Left lung (tissue), 10 donors: ENCODE results near the gene MAN1C1. TPM values are rescaled to one million over a fixed set of nuclear protein-coding genes. Genes with fewer than 3 reads are reported as not detected.
"Not testable (repeated sequence)": the region's sequence is repeated elsewhere in the genome, so short reads cannot be mapped to it uniquely, and the experiment has no call there.

ENCODE experiments used
- ATAC-seq: fragments of 200-7000 bp; cut with Tn5 transposase; one replicate; pipeline ENCODE4 v1.9.1; 2020; ENCODE audit warnings: moderate library complexity
- DNase-seq, 4 donors: peaks; one replicate each; pipeline ENCODE4 v3.0.0-alpha.2; 2013 to 2020
- H3K27ac ChIP-seq, 2 donors: fragments of 200-600 bp; sonication (generic) in 1 of 2; one replicate each; pipeline versions ENCODE4 v1.5.0 to v1.8.0; 2020 to 2021
- H3K27me3 ChIP-seq, 2 donors: fragments of 200-600 bp; sonication (generic) in 1 of 2; one replicate each; pipeline versions ENCODE4 v1.5.0 to v1.8.0; 2020 to 2021
- H3K36me3 ChIP-seq, 2 donors: fragments of 200-600 bp; sonication (generic) in 1 of 2; one replicate each; pipeline versions ENCODE4 v1.5.0 to v1.8.0; 2020 to 2021
- H3K4me1 ChIP-seq, 2 donors: fragments of 200-600 bp; one replicate each; pipeline ENCODE4 v1.8.0; 2021
- H3K4me3 ChIP-seq, 2 donors: fragments of 200-600 bp; sonication (generic) in 1 of 2; one replicate each; pipeline versions ENCODE4 v1.5.0 to v1.8.0; 2020 to 2021; ENCODE audit warnings: mild to moderate bottlenecking in 1 of 2
- H3K9me3 ChIP-seq, 2 donors: fragments of 200-600 bp; sonication (generic) in 1 of 2; one replicate each; pipeline versions ENCODE4 v1.5.0 to v1.8.0; 2020 to 2021
- CTCF ChIP-seq, 2 donors: fragments of 200-600 bp; sonication (generic) in 1 of 2; IDR thresholded peaks; one replicate each; pipeline versions ENCODE4 v1.5.0 to v1.8.0; 2021; ENCODE audit warnings: antibody characterized with exemption in 2 of 2
- intact Hi-C, 2 donors: fragments of 100-400 bp; cut with DNase I; formaldehyde crosslinking; loops; one replicate each; pipeline versions ENCODE4 v1.11.2 to v1.14.2; 2022
- polyA plus RNA-seq, 6 donors: library from polyadenylated mRNA; unstranded; fragments of 120-200 nt; gene quantifications; one replicate each; pipeline ENCODE4 v1.2.1, GENCODE V29; 2013; ENCODE audit not compliant: insufficient read length in 6 of 6
- total RNA-seq, 2 donors: library from RNA; stranded (reverse); fragmentation: NEBNext Ultra II Directional; extraction: Animal tissue kit (Norgen Biotek cat#: 25700); gene quantifications; one replicate each; pipeline ENCODE4 v1.2.1, GENCODE V29; 2021
- donor health status: DM: no; HTN: yes; CAD: no.
- donor health status: DM: no; HTN: no; CAD: no.

MAN1C1 gene
- total and polyA plus RNA-seq, 8 donors, result 14.9 to 20.3 (median 16.1) TPM

DNA sequence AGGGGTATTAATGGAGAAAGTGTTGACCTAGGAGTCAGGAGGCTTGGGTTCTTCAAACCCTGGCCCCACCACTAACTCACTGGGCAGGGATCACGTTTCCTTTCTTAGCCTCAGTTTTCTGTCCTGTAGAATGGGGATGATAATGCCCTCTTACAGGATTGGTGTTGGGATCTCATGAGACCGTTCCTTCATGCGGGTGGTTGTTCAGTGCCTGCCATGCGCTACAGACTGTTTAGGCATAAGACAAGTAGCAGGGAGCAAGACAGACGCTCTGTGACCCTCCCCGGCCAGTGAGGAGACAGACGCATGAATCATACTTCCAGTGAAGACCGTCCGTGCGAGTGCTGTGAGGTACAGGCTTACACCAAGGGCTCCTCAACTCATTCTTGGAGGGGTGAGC lies 81.7 kb downstream of the MAN1C1 start:
- H3K4me1 ChIP-seq, result peaks cover 17 to 18% of the 10 kb centered on the region in 2 donors
- intact Hi-C loops, result no loop called here

DNA sequence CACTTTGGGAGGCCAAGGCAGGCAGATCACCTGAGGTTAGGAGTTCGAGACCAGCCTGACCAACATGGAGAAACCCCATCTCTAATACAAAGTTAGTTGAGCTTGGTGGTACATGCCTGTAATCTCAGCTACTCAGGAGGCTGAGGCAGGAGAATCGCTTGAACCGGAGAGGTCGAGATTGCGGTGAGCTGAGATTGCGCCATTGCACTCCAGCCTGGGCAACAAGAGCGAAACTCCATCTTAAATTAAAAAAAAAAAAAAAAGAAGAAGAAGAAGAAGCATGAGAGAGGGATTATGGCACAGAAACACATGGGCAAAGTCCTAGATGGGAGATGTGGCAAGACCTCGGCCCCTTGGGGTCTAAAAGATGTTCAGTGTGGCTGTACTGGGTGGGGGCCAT lies 82.5 kb downstream of the MAN1C1 start:
- H3K36me3 ChIP-seq, H3K4me3 ChIP-seq, ATAC-seq, intact Hi-C loops, DNase-seq, H3K9me3 ChIP-seq, H3K27me3 ChIP-seq: not testable (repeated sequence)
- peaks cover 12 to 24% of the 10 kb centered on the region in 2 donors for H3K4me1 ChIP-seq
- peak overlapping the region in 1 of 2 donors; percentile 64 for H3K27ac ChIP-seq

More for the DNA sequence above, 81.7 kb downstream of the MAN1C1 start:
- Histone ChIP-seq H3K9me3 (no peaks in the 10 kb centered on the region), H3K36me3 (no peaks in the 10 kb centered on the region), H3K27me3 (no peaks in the 10 kb centered on the region), H3K4me3 (no peak overlapping the region), H3K27ac (no peak overlapping the region)
- no peak for DNase-seq
- TF ChIP-seq CTCF (IDR thresholded peaks at IDR 0.05), result no peak
- ATAC-seq, result no peak

GRCh38 chr1:25699500-25700143 lies 83.0 kb downstream of the MAN1C1 start:
- Histone ChIP-seq H3K4me1 (peaks cover 10 to 30% of the 10 kb centered on the region in 2 donors), H3K27ac (peak overlapping the region in 1 of 2 donors; percentile 64), H3K27me3 (no peaks in the 10 kb centered on the region), H3K4me3 (no peak overlapping the region), H3K36me3 (no peaks in the 10 kb centered on the region), H3K9me3 (no peaks in the 10 kb centered on the region)
- no peak for ATAC-seq
- intact Hi-C loops, result no loop called here
- no peak for DNase-seq
- TF ChIP-seq CTCF (IDR thresholded peaks at IDR 0.05), result no peak

DNA sequence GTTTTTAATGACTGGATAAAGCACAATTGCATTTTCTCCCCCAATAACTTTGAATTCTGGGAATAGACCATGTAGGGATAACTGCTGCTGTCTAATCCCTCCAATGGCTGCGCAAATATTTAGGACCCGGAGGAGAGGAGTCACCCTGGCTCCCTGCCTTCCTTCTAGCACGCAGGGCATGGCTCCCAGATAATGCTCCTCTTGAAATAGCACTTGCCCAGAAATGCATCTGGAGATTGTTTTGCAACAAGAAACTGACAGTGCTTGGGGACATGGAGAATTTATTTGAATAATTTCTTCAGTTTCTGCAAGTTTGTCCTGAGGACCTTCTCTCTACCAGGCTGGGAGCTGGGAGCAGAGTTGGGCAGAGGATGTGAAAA lies 83.5 kb downstream of the MAN1C1 start:
- Histone ChIP-seq H3K4me1 (peaks cover 9 to 32% of the 10 kb centered on the region in 2 donors), H3K9me3 (no peaks in the 10 kb centered on the region), H3K4me3 (no peak overlapping the region), H3K27me3 (no peaks in the 10 kb centered on the region), H3K36me3 (no peaks in the 10 kb centered on the region), H3K27ac (peak overlapping the region in 1 of 2 donors; percentile 64)
- DNase-seq, result peak in 1 of 4 donors; percentile 78
- TF ChIP-seq CTCF (IDR thresholded peaks at IDR 0.05), result no peak
- intact Hi-C loops, result no loop called here
- ATAC-seq, result peak; percentile 22

GRCh38 chr1:25700626-25701025 lies 84.0 kb downstream of the MAN1C1 start:
- H3K4me1 ChIP-seq, result peaks cover 5 to 27% of the 10 kb centered on the region in 2 donors
- H3K27ac ChIP-seq, result no peak overlapping the region
- H3K4me3 ChIP-seq, result no peak overlapping the region
- intact Hi-C loops, result no loop called here
- H3K36me3 ChIP-seq, result no peaks in the 10 kb centered on the region
- ATAC-seq, result no peak
- H3K9me3 ChIP-seq, result no peaks in the 10 kb centered on the region
- no peak for DNase-seq
- H3K27me3 ChIP-seq, result no peaks in the 10 kb centered on the region
- no peak for TF ChIP-seq CTCF (IDR thresholded peaks at IDR 0.05)
